Measurements from ENCODE around the gene MGAM2.

GRCh38 chr7:142161921-142162320, 50.4 kb downstream of the MGAM2 start:
- TF ChIP-seq CTCF (IDR thresholded peaks at IDR 0.05; ENCODE audit: low read length) (no peak), EZH2 (IDR thresholded peaks at IDR 0.05; ENCODE audit: borderline replicate concordance, low read length) (no peak)

Data from OCI-LY1 (cell line).